GM12872 (cell line): ENCODE data around the gene FEZF1.

Source experiments
- CTCF ChIP-seq: IDR thresholded peaks from 3 replicates; pipeline ENCODE4 v1.5.1; 2011; ENCODE audit warnings: low read depth, mild to moderate bottlenecking, low read length, moderate library complexity; ENCODE audit not compliant: insufficient read depth

FEZF1 gene

DNA sequence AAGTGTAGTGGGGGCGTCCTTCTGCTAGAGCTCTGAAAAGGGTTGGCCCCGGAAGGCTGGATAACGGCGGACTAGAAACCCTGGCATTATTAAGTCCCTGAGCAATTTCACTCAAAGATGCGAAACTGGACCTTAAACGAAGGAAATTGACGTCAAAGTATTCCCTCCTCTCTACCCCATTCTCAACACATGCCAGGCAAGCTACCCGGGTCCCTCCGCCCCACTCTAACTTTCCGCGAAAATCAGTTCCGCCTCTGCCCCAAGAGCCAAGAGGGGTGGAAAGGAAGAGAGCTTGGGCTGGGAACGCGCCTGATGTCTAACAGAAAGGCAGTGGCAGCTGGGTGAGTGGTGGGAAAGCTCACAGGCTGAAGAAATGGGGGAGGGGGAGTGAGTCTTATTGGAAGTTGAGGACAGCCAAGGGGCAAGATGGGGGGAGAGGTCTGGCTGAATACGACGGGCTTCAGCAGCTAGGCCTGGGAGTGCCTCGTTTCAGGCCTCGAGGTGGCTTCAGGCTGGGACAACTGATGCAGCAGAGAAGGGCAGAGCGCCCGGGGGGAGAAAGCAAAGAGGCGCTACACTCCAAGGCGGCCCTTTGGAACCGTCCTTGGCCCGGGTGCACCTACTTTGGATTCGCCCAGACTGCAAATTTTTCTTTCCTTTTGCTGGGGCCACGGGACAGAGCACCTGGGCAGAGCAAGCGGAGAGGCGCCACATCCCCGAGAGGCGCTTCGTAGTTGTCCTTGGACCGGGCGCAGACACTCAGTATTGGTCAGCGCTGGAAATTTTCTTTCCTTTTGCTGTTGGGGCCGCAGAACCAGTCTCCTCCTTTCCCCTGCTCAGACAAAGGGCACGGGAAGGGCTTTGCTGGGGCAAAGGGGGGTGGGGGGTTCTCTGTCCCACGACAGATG, 2.0 kb upstream of the FEZF1 start:
- TF ChIP-seq CTCF, result no peak

GRCh38 chr7:122305475-122306319, 1.1 kb upstream of the FEZF1 start:
- TF ChIP-seq CTCF, result no peak

- no peak for TF ChIP-seq CTCF
Measured at GRCh38 chr7:122304996-122305421, 459 bp upstream of the FEZF1 start.

GRCh38 chr7:122303531-122304318, 825 bp downstream of the FEZF1 start:
- TF ChIP-seq CTCF, result no peak

DNA sequence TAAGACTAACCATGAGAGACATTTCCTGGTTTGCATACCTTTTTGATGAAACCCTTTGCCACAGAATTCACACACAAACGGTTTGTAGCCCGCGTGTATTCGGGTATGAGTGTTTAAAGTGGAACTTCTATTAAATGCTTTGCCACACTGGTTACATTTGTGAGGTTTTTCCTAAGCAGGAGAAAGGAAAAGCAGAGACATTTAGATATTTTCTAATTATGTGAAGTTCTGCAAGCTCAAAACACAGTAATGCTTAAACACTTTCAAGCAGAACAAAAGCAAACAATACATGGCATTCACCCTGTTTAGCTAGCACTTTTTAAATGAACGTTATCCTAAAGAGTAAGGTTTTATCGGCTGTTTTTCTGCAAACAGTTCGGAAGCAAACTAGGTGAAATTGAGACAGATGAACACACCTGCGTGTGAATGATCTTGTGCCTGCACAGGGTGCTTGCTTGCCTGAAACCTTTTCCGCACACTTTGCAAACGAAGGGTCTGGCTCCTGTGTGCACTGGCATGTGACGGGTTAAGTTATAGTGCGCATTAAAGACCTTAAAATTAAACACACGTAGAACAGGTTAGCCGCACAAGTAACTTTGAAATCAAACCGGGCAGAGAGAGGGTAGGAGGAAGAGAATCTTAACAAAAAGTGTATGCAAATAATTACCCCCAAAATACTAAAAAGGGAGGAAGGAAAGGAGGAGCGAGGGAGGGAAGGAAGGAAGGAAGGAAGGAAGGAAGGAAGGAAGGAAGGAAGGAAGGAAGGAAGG, 1.6 kb downstream of the FEZF1 start:
- TF ChIP-seq CTCF, result no peak

GRCh38 chr7:122301858-122302760, 2.4 kb downstream of the FEZF1 start:
- TF ChIP-seq CTCF, result no peak
